Aorta (tissue), 5 donors: Measurements from ENCODE around the gene SMARCA2. TPM values are rescaled to one million over a fixed set of nuclear protein-coding genes. Genes with fewer than 3 reads are reported as not detected.

ENCODE experiments used
- ATAC-seq: fragments of 200-7000 bp; cut with Tn5 transposase; one replicate; pipeline ENCODE4 v1.9.1; 2022; ENCODE audit warnings: moderate library complexity; ENCODE audit not compliant: low FRiP score
- DNase-seq, 2 donors: peaks; one replicate each; pipeline ENCODE4 v3.0.0-alpha.2; 2020
- H3K27ac ChIP-seq, 2 donors: one replicate each; pipeline ENCODE4 v1.5.1; 2013; ENCODE audit warnings: low read length in 2 of 2, mild to moderate bottlenecking in 2 of 2, moderate library complexity in 2 of 2, control low read depth in 1 of 2, inconsistent platforms in 1 of 2, low read depth in 1 of 2
- H3K27me3 ChIP-seq, 2 donors: one replicate each; pipeline ENCODE4 v1.6.1; 2013; ENCODE audit warnings: control low read depth in 1 of 2, low read length in 1 of 2, mild to moderate bottlenecking in 1 of 2, moderate library complexity in 1 of 2; ENCODE audit not compliant: insufficient read depth in 2 of 2, control insufficient read depth in 1 of 2
- H3K36me3 ChIP-seq, 2 donors: one replicate each; pipeline ENCODE4 v1.6.1; 2013; ENCODE audit warnings: control low read depth in 1 of 2, low read length in 1 of 2, mild to moderate bottlenecking in 1 of 2; ENCODE audit not compliant: insufficient read depth in 2 of 2, control insufficient read depth in 1 of 2
- H3K4me1 ChIP-seq, 2 donors: one replicate each; pipeline ENCODE4 v1.6.1; 2013; ENCODE audit warnings: low read length in 2 of 2, control low read depth in 1 of 2, mild to moderate bottlenecking in 1 of 2, moderate library complexity in 1 of 2; ENCODE audit not compliant: insufficient read depth in 2 of 2, control insufficient read depth in 1 of 2
- H3K4me3 ChIP-seq, 2 donors: one replicate each; pipeline ENCODE4 v1.5.1; 2013; ENCODE audit warnings: low read length in 2 of 2, control low read depth in 1 of 2, mild to moderate bottlenecking in 1 of 2
- H3K9me3 ChIP-seq: one replicate; pipeline ENCODE4 v1.6.1; 2013; ENCODE audit warnings: mild to moderate bottlenecking, low read length; ENCODE audit not compliant: control insufficient read depth
- WGBS, 2 donors: extraction: QIAGEN DNeasy Blood & Tissue Kit; methylation state at CpG; one replicate each; pipeline ENCODE4 v1.1.7; 2013; 5-methylcytosine and 5-hydroxymethylcytosine counted together
- intact Hi-C, 2 donors: fragments of 100-400 bp; cut with DNase I; formaldehyde crosslinking; loops; one replicate each; pipeline versions ENCODE4 v1.14.2 to v1.15.0; 2022
- polyA plus RNA-seq, 2 donors: library from polyadenylated mRNA; stranded (reverse); fragments of 200-250 nt; gene quantifications; one replicate each; pipeline ENCODE4 v1.2.3, GENCODE V29; 2013
- total RNA-seq, 2 donors: library from RNA; stranded (reverse); fragmentation: NEBNext Ultra II Directional; extraction: Animal tissue kit (Norgen Biotek cat#: 25700); gene quantifications; one replicate each; pipeline ENCODE4 v1.2.1, GENCODE V29; 2021
- donor health status: healthy with polysubstance abuse.
- donor health status: Bipolar disorder and iron deficiency.
- donor health status: DM: no; HTN: no; CAD: no.
- donor health status: DM: no; HTN: no; CAD: no.
- donor health status: DM: yes; HTN: yes; CAD: no.

SMARCA2 gene
- total and polyA plus RNA-seq, 4 donors: 61.7 to 265 (median 145) TPM

- 100% methylated on average over 1 of the region's 1 CpG for WGBS, 2 donors
- intact Hi-C loops: no loop called here
Observed at GRCh38 chr9:2231101-2231500, 216.0 kb downstream of the SMARCA2 start.

GRCh38 chr9:2231829-2232228 is 216.7 kb downstream of the SMARCA2 start:
- intact Hi-C loops: no loop called here
- ATAC-seq (no peak), DNase-seq (no peak)
- 39 to 40% methylated on average over 2 of the region's 2 CpGs for WGBS, 2 donors
- Histone ChIP-seq H3K4me1 (no peaks in the 10 kb centered on the region), H3K4me3 (no peak overlapping the region), H3K27ac (no peak overlapping the region), H3K27me3 (no peaks in the 10 kb centered on the region), H3K9me3 (no peaks in the 10 kb centered on the region), H3K36me3 (no peaks in the 10 kb centered on the region)

More at GRCh38 chr9:2231101-2231500, 216.0 kb downstream of the SMARCA2 start:
- no peak overlapping the region for H3K27ac ChIP-seq
- H3K9me3 ChIP-seq: no peaks in the 10 kb centered on the region
- no peaks in the 10 kb centered on the region for H3K36me3 ChIP-seq
- no peak for DNase-seq
- H3K4me3 ChIP-seq: no peak overlapping the region
- no peak for ATAC-seq
- H3K27me3 ChIP-seq: no peaks in the 10 kb centered on the region
- H3K4me1 ChIP-seq: no peaks in the 10 kb centered on the region

GRCh38 chr9:2233274-2233673 is 218.1 kb downstream of the SMARCA2 start:
- intact Hi-C loops: no loop called here

GRCh38 chr9:2234371-2234893 is 219.3 kb downstream of the SMARCA2 start:
- H3K9me3 ChIP-seq: no peaks in the 10 kb centered on the region
- H3K27me3 ChIP-seq: no peaks in the 10 kb centered on the region
- intact Hi-C loops: no loop called here
- H3K36me3 ChIP-seq: no peaks in the 10 kb centered on the region
- no peak overlapping the region for H3K4me3 ChIP-seq
- ATAC-seq (no peak), DNase-seq (no peak)
- H3K4me1 ChIP-seq: no peaks in the 10 kb centered on the region
- WGBS, 2 donors: 41 to 53% methylated on average over 5 of the region's 5 CpGs
- H3K27ac ChIP-seq: no peak overlapping the region

More at GRCh38 chr9:2233274-2233673, 218.1 kb downstream of the SMARCA2 start:
- no peaks in the 10 kb centered on the region for H3K9me3 ChIP-seq
- H3K27me3 ChIP-seq: no peaks in the 10 kb centered on the region
- DNase-seq: no peak
- ATAC-seq: no peak
- no peak overlapping the region for H3K27ac ChIP-seq
- no peak overlapping the region for H3K4me3 ChIP-seq
- WGBS, 2 donors: 75 to 79% methylated on average over 3 of the region's 3 CpGs
- no peaks in the 10 kb centered on the region for H3K4me1 ChIP-seq
- no peaks in the 10 kb centered on the region for H3K36me3 ChIP-seq

GRCh38 chr9:2235623-2236022 is 220.5 kb downstream of the SMARCA2 start:
- DNase-seq (no peak), ATAC-seq (no peak)
- WGBS, 2 donors: 93 to 96% methylated on average over 5 of the region's 5 CpGs
- no peaks in the 10 kb centered on the region for H3K4me1 ChIP-seq
- H3K27me3 ChIP-seq: no peaks in the 10 kb centered on the region
- H3K36me3 ChIP-seq: no peaks in the 10 kb centered on the region
- H3K27ac ChIP-seq: no peak overlapping the region
- no peak overlapping the region for H3K4me3 ChIP-seq
- intact Hi-C loops: no loop called here
- no peaks in the 10 kb centered on the region for H3K9me3 ChIP-seq

GRCh38 chr9:2236850-2237249 is 221.7 kb downstream of the SMARCA2 start:
- 62 to 70% methylated on average over 3 of the region's 3 CpGs for WGBS, 2 donors
- ATAC-seq (no peak), DNase-seq (no peak)
- H3K27ac ChIP-seq: no peak overlapping the region
- no peaks in the 10 kb centered on the region for H3K36me3 ChIP-seq
- no peaks in the 10 kb centered on the region for H3K9me3 ChIP-seq
- no peaks in the 10 kb centered on the region for H3K4me1 ChIP-seq
- intact Hi-C loops: no loop called here
- H3K4me3 ChIP-seq: no peak overlapping the region
- no peaks in the 10 kb centered on the region for H3K27me3 ChIP-seq

GRCh38 chr9:2241461-2241835 is 226.3 kb downstream of the SMARCA2 start:
- peak; percentile 45 for ATAC-seq
- intact Hi-C loops: loop anchor here (5.0 to 10.0 kb wide), 2 partner anchors 601 to 603 kb away; partner anchors contain the start of gene PUM3 (in 2 of the 2)
- H3K27me3 ChIP-seq: no peaks in the 10 kb centered on the region
- no peaks in the 10 kb centered on the region for H3K4me1 ChIP-seq
- H3K9me3 ChIP-seq: no peaks in the 10 kb centered on the region
- H3K4me3 ChIP-seq: peak overlapping the region; percentile 45 to 50
- WGBS, 2 donors: 10 to 11% methylated on average over 15 of the region's 15 CpGs
- DNase-seq: peak in 1 of 2 donors; percentile 78
- H3K36me3 ChIP-seq: no peaks in the 10 kb centered on the region
- no peak overlapping the region for H3K27ac ChIP-seq

- intact Hi-C loops: loop anchor here (5.0 to 10.0 kb wide), 2 partner anchors 600 to 603 kb away; partner anchors contain the start of gene PUM3 (in 2 of the 2)
- 0% methylated on average over 38 of the region's 38 CpGs for WGBS, 2 donors
- Histone ChIP-seq H3K4me3 (peak overlapping the region; percentile 50 to 72), H3K36me3 (no peaks in the 10 kb centered on the region), H3K27me3 (no peaks in the 10 kb centered on the region), H3K9me3 (no peaks in the 10 kb centered on the region), H3K27ac (peak overlapping the region in 1 of 2 donors; percentile 16), H3K4me1 (no peaks in the 10 kb centered on the region)
- DNase-seq: peak; percentile 83 to 91
- ATAC-seq: peak; percentile 96
Observed at GRCh38 chr9:2241836-2242741, 226.9 kb downstream of the SMARCA2 start.
